IMR-90 (cell line): Measurements from ENCODE around the gene MOSPD3. TPM values are rescaled to one million over a fixed set of nuclear protein-coding genes. Genes with fewer than 3 reads are reported as not detected.

Experiments used
- ATAC-seq: fragments of 200-7000 bp; cut with Tn5 transposase; 2 replicates; pipeline ENCODE4 v1.9.1; 2020; ENCODE audit warnings: low read depth, mild to moderate bottlenecking, moderate library complexity
- BruUV-seq: library from RNA; stranded (reverse); fragments of 400-500 nt; replicated peaks from 2 replicates; lab custom pipeline; 2021; lab: Mats Ljungman, UMichigan
- CTCF ChIA-PET: fragments of 300-600 bp; formaldehyde crosslinking; extraction: SDS; loops from one replicate; lab custom pipeline; 2021; ENCODE audit warnings: antibody characterized with exemption; lab: Yijun Ruan, JAX
- POLR2A ChIA-PET: fragments of 300-600 bp; sonication (Branson Sonifier 250); formaldehyde crosslinking; loops from one replicate; lab custom pipeline; 2022; ENCODE audit warnings: antibody characterized with exemption; ENCODE audit not compliant: unreplicated experiment; lab: Charles Lee
- DNase-seq: peaks from one replicate; pipeline ENCODE4 v3.0.0; 2013
- H2AFZ ChIP-seq: replicated peaks from 2 replicates; pipeline ENCODE3; 2013; ENCODE audit warnings: low read length, mild to moderate bottlenecking; ENCODE audit not compliant: poor library complexity
- H2AK5ac ChIP-seq: 2 replicates; pipeline ENCODE4 v1.6.1; 2013; ENCODE audit warnings: low read depth, low read length, inconsistent platforms
- H2AK9ac ChIP-seq: replicated peaks from 2 replicates; pipeline ENCODE3; 2013; ENCODE audit warnings: mild to moderate bottlenecking, low read depth, low read length, moderate library complexity; ENCODE audit not compliant: poor library complexity
- H2BK120ac ChIP-seq: 2 replicates; pipeline ENCODE4 v1.6.1; 2013; ENCODE audit warnings: low read depth, low read length, inconsistent platforms
- H2BK15ac ChIP-seq: 3 replicates; pipeline ENCODE4 v1.6.1; 2013; ENCODE audit warnings: low read depth, low read length, inconsistent platforms
- H2BK20ac ChIP-seq: 2 replicates; pipeline ENCODE4 v1.6.1; 2013; ENCODE audit warnings: low read depth, mild to moderate bottlenecking, inconsistent platforms, low read length, moderate library complexity
- H2BK5ac ChIP-seq: 2 replicates; pipeline ENCODE4 v1.6.1; 2013; ENCODE audit warnings: mild to moderate bottlenecking, low read depth, low read length, inconsistent platforms; ENCODE audit not compliant: poor library complexity, severe bottlenecking
- H3K14ac ChIP-seq: replicated peaks from 2 replicates; pipeline ENCODE4 v1.6.1; 2013; ENCODE audit warnings: low read depth, low read length, inconsistent platforms
- H3K18ac ChIP-seq: 2 replicates; pipeline ENCODE4 v1.6.1; 2013; ENCODE audit warnings: low read depth, low read length, control low read depth
- H3K23ac ChIP-seq: 2 replicates; pipeline ENCODE4 v1.6.1; 2013; ENCODE audit warnings: low read depth, low read length, inconsistent platforms
- H3K27ac ChIP-seq: 2 replicates; pipeline ENCODE4 v1.5.1; 2013; ENCODE audit warnings: mild to moderate bottlenecking, control low read depth, low read length; ENCODE audit not compliant: insufficient read depth
- H3K27me3 ChIP-seq: 2 replicates; pipeline ENCODE4 v1.6.1; 2013; ENCODE audit warnings: low read length; ENCODE audit not compliant: control insufficient read depth, insufficient read depth
- H3K36me3 ChIP-seq: 2 replicates; pipeline ENCODE4 v1.6.1; 2013; ENCODE audit warnings: low read length, mixed read lengths; ENCODE audit not compliant: control insufficient read depth, insufficient read depth
- H3K4ac ChIP-seq: 2 replicates; pipeline ENCODE4 v1.6.1; 2013; ENCODE audit warnings: low read depth, low read length, inconsistent platforms
- H3K4me1 ChIP-seq: 2 replicates; pipeline ENCODE4 v1.6.1; 2013; ENCODE audit warnings: low read length, mixed read lengths; ENCODE audit not compliant: control insufficient read depth, insufficient read depth
- H3K4me2 ChIP-seq: 2 replicates; pipeline ENCODE4 v1.6.1; 2013; ENCODE audit warnings: low read depth, mild to moderate bottlenecking, control low read depth, low read length, moderate library complexity
- H3K4me3 ChIP-seq: 2 replicates; pipeline ENCODE4 v1.5.1; 2013; ENCODE audit warnings: low read depth, mild to moderate bottlenecking, control low read depth, low read length, moderate library complexity; ENCODE audit not compliant: insufficient read depth
- H3K56ac ChIP-seq: 2 replicates; pipeline ENCODE4 v1.6.1; 2013; ENCODE audit warnings: low read length, inconsistent platforms; ENCODE audit not compliant: insufficient read depth; ENCODE audit errors: extremely low read depth
- H3K79me1 ChIP-seq, 2 experiments: 2 replicates each; pipeline ENCODE4 v1.6.1; 2013; ENCODE audit warnings: low read length in 2 of 2, inconsistent platforms in 1 of 2, low read depth in 1 of 2
- H3K9ac ChIP-seq: 2 replicates; pipeline ENCODE4 v1.6.1; 2013; ENCODE audit warnings: low read depth, low read length, control low read depth
- H3K9me1 ChIP-seq: 2 replicates; pipeline ENCODE4 v1.6.1; 2013; ENCODE audit warnings: low read length, inconsistent platforms; ENCODE audit not compliant: insufficient read depth
- H3K9me3 ChIP-seq: 2 replicates; pipeline ENCODE4 v1.6.1; 2013; ENCODE audit warnings: low read length; ENCODE audit not compliant: control insufficient read depth, insufficient read depth
- H4K20me1 ChIP-seq: 2 replicates; pipeline ENCODE4 v1.6.1; 2013; ENCODE audit warnings: low read length, inconsistent platforms; ENCODE audit not compliant: insufficient read depth
- H4K5ac ChIP-seq: 2 replicates; pipeline ENCODE4 v1.6.1; 2013; ENCODE audit warnings: mild to moderate bottlenecking, low read depth, low read length, control low read depth
- H4K8ac ChIP-seq, 2 experiments: 2 replicates each; pipeline ENCODE4 v1.6.1; 2013; ENCODE audit warnings: low read depth in 2 of 2, low read length in 2 of 2, control low read depth in 1 of 2, inconsistent platforms in 1 of 2
- H4K91ac ChIP-seq: 2 replicates; pipeline ENCODE4 v1.6.1; 2013; ENCODE audit warnings: low read depth, low read length, inconsistent platforms; ENCODE audit not compliant: insufficient read depth
- BHLHE40 ChIP-seq: fragments of 150-350 bp; IDR thresholded peaks from 2 replicates; pipeline ENCODE4 v1.6.1; 2016; ENCODE audit warnings: mild to moderate bottlenecking, low read depth, low read length
- CHD1 ChIP-seq: IDR thresholded peaks from 2 replicates; pipeline ENCODE4 v1.6.1; 2012; ENCODE audit warnings: low read depth, low read length, improper control_type of control experiment
- FOS ChIP-seq: fragments of 150-350 bp; IDR thresholded peaks from 2 replicates; pipeline ENCODE4 v1.6.1; 2016; ENCODE audit warnings: low read depth, low read length
- MAFK ChIP-seq: IDR thresholded peaks from 2 replicates; pipeline ENCODE4 v1.6.1; 2012; ENCODE audit warnings: low read depth, low read length, improper control_type of control experiment
- RAD21 ChIP-seq: IDR thresholded peaks from 2 replicates; pipeline ENCODE4 v1.6.1; 2012; ENCODE audit warnings: low read length, improper control_type of control experiment
- RCOR1 ChIP-seq: IDR thresholded peaks from 2 replicates; pipeline ENCODE4 v1.6.1; 2012; ENCODE audit warnings: mild to moderate bottlenecking, low read length, improper control_type of control experiment; ENCODE audit not compliant: insufficient replicate concordance
- whole genome bisulfite sequencing, 2 experiments: methylation state at CpG; one replicate each; pipeline versions ENCODE4 v1.1.5 to v1.1.7; 2013; ENCODE audit warnings: missing lambda C conversion rate in 2 of 2; ENCODE audit not compliant: insufficient read length in 1 of 2; ENCODE audit errors: extremely low coverage in 2 of 2; 5-methylcytosine and 5-hydroxymethylcytosine counted together
- dilution Hi-C: fragments of 300-500 bp; cut with HindIII; formaldehyde crosslinking; loops from one replicate; pipeline ENCODE4 v1.14.3; 2018; ENCODE audit warnings: low sequenced_read_pairs; ENCODE audit not compliant: unreplicated experiment
- in situ Hi-C: fragments of 300-500 bp; cut with MboI; formaldehyde crosslinking; loops from 3 replicates; pipeline ENCODE4 v1.14.3; 2019; ENCODE audit warnings: low sequenced_read_pairs, inconsistent platforms, mixed read lengths
- intact Hi-C: fragments of 100-400 bp; cut with micrococcal nuclease; formaldehyde crosslinking; loops from 2 replicates; pipeline ENCODE4 v1.10.0; 2022
- polyA plus RNA-seq, 3 experiments: library from polyadenylated mRNA; depleted of rRNA; stranded (reverse); fragments of >200 nt; gene quantifications; 2 replicates each; pipeline ENCODE4 v1.2.3, GENCODE V29; 2012; ENCODE audit warnings: low replicate concordance in 1 of 3
- total RNA-seq: library from RNA; depleted of rRNA; stranded (reverse); fragments of >200 nt; gene quantifications from 2 replicates; pipeline ENCODE4 v1.2.3, GENCODE V29; 2012
- TF ChIP-seq, protein P1 (sequence below): fragments of 150-350 bp; IDR thresholded peaks from 2 replicates; pipeline ENCODE4 v1.6.1; 2017; ENCODE audit warnings: mild to moderate bottlenecking, antibody characterized with exemption, low read length, low read depth
- TF ChIP-seq, protein P2 (sequence below): conservative IDR thresholded peaks from 2 replicates; pipeline ENCODE4 v1.5.1; 2012; ENCODE audit warnings: mild to moderate bottlenecking, low read depth, low read length, improper control_type of control experiment

The MOSPD3 gene
- total and polyA plus RNA-seq, 2 of the 4 experiments (the other 2 are of a cell fraction): 2.3 to 30.0 TPM

DNA sequence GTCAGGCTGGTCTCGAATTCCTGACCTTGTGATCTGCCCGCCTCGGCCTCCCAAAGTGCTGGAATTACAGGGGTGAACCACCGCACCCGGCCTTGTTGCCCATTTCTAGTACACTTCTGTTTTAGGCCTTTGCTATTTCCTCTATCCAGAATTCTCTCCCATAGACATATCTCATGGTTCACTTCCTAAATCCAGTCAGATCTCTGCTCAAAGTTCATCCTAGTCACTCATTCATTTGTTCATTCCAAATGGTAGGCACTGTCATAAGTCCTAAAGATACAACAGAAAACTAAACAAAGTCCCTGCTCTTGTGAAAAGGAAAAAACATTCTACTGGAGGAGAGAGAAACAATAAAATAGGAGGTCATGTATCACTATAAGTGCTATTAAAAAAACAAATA is 2.4 kb upstream of the MOSPD3 start:
- no peak overlapping the region for H3K56ac ChIP-seq
- no peak overlapping the region for H3K4ac ChIP-seq
- H2BK20ac ChIP-seq: no peak overlapping the region
- no peak overlapping the region for H3K4me3 ChIP-seq
- H3K14ac ChIP-seq: no peak overlapping the region
- ChIA-PET CTCF (no interaction called here), POLR2A (no interaction called here)
- no peak overlapping the region for H4K5ac ChIP-seq
- no peaks in the 10 kb centered on the region for H3K9me3 ChIP-seq
- H3K23ac ChIP-seq: no peak overlapping the region
- no peak overlapping the region for H2BK120ac ChIP-seq
- H2AK5ac ChIP-seq: no peak overlapping the region
- H3K9me1 ChIP-seq: peaks cover 3% of the 10 kb centered on the region; the same call in 1 of the 2 replicates
- no peak overlapping the region for H2BK15ac ChIP-seq
- no peaks in the 10 kb centered on the region for H3K27me3 ChIP-seq
- BruUV-seq: no TSS peak
- in situ Hi-C loops: no loop called here
- H2AK9ac ChIP-seq: no peak overlapping the region
- dilution Hi-C loops: no loop called here
- H4K8ac ChIP-seq: no peak overlapping the region
- H3K4me1 ChIP-seq: peaks cover 7% of the 10 kb centered on the region
- intact Hi-C loops: loop anchor here (5.0 kb wide), 1 partner anchor 242 kb away; the partner anchor contains the start of gene SLC12A9
- no peak overlapping the region for H3K18ac ChIP-seq
- no peaks in the 10 kb centered on the region for H4K20me1 ChIP-seq
- H3K27ac ChIP-seq: no peak overlapping the region
- peaks cover 30% of the 10 kb centered on the region for H3K36me3 ChIP-seq
- no peak overlapping the region for H2BK5ac ChIP-seq
- no CpG with 5 or more reads among the region's 5 CpGs for WGBS, 2 experiments
- H3K79me1 ChIP-seq: peaks cover 0 to 32% of the 10 kb centered on the region in 2 experiments; a peak in 2 of 4 replicates
- TF ChIP-seq CHD1 (no peak), BHLHE40 (no peak), FOS (no peak), MAFK (no peak), RAD21 (no peak), RCOR1 (no peak)
- TF ChIP-seq, protein P1, sequence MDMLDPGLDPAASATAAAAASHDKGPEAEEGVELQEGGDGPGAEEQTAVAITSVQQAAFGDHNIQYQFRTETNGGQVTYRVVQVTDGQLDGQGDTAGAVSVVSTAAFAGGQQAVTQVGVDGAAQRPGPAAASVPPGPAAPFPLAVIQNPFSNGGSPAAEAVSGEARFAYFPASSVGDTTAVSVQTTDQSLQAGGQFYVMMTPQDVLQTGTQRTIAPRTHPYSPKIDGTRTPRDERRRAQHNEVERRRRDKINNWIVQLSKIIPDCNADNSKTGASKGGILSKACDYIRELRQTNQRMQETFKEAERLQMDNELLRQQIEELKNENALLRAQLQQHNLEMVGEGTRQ: no peak
- TF ChIP-seq, protein P2, sequence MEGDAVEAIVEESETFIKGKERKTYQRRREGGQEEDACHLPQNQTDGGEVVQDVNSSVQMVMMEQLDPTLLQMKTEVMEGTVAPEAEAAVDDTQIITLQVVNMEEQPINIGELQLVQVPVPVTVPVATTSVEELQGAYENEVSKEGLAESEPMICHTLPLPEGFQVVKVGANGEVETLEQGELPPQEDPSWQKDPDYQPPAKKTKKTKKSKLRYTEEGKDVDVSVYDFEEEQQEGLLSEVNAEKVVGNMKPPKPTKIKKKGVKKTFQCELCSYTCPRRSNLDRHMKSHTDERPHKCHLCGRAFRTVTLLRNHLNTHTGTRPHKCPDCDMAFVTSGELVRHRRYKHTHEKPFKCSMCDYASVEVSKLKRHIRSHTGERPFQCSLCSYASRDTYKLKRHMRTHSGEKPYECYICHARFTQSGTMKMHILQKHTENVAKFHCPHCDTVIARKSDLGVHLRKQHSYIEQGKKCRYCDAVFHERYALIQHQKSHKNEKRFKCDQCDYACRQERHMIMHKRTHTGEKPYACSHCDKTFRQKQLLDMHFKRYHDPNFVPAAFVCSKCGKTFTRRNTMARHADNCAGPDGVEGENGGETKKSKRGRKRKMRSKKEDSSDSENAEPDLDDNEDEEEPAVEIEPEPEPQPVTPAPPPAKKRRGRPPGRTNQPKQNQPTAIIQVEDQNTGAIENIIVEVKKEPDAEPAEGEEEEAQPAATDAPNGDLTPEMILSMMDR: no peak
- no peak overlapping the region for H4K91ac ChIP-seq
- ATAC-seq: no peak
- DNase-seq: no peak
- H2AFZ ChIP-seq: no peak overlapping the region
- H3K4me2 ChIP-seq: no peak overlapping the region
- H3K9ac ChIP-seq: no peak overlapping the region
